Spleen (tissue), 11 donors: ENCODE data around the gene MAPT. TPM values are rescaled to one million over a fixed set of nuclear protein-coding genes. Genes with fewer than 3 reads are reported as not detected.

Source experiments
- DNase-seq: peaks from one replicate; pipeline ENCODE4 v3.0.0-alpha.2; 2020
- H3K27ac ChIP-seq, 8 donors: fragments of 200-600 bp; sonication (generic) in 7 of 8; 1 replicate in 4 of 8; 2 replicates in 4 of 8; pipeline versions ENCODE4 v1.5.0 to v1.8.0; 2016 to 2021; ENCODE audit warnings: inconsistent platforms in 4 of 8, mild to moderate bottlenecking in 4 of 8, moderate library complexity in 1 of 8
- H3K27me3 ChIP-seq, 7 donors: fragments of 200-600 bp; sonication (generic) in 6 of 7; replicated peaks in 1 of 7; 1 replicate in 4 of 7; 2 replicates in 3 of 7; pipeline versions ENCODE4 v1.5.0 to v1.8.0; 2016 to 2021; ENCODE audit warnings: inconsistent platforms in 3 of 7, mild to moderate bottlenecking in 1 of 7
- H3K36me3 ChIP-seq, 6 donors: fragments of 200-600 bp; sonication (generic) in 5 of 6; 1 replicate in 4 of 6; 2 replicates in 2 of 6; pipeline versions ENCODE4 v1.5.0 to v1.8.0; 2016 to 2021; ENCODE audit warnings: inconsistent platforms in 2 of 6
- H3K4me1 ChIP-seq, 6 donors: fragments of 200-600 bp; sonication (generic) in 5 of 6; 1 replicate in 3 of 6; 2 replicates in 3 of 6; pipeline versions ENCODE4 v1.5.0 to v1.8.0; 2016 to 2021; ENCODE audit warnings: inconsistent platforms in 3 of 6
- H3K4me3 ChIP-seq, 8 donors: fragments of 200-600 bp; sonication (generic) in 7 of 8; 1 replicate in 4 of 8; 2 replicates in 4 of 8; pipeline versions ENCODE4 v1.5.0 to v1.8.0; 2016 to 2021; ENCODE audit warnings: inconsistent platforms in 4 of 8, mild to moderate bottlenecking in 4 of 8, moderate library complexity in 2 of 8
- H3K9me3 ChIP-seq, 8 donors: fragments of 200-600 bp; sonication (generic) in 7 of 8; 1 replicate in 4 of 8; 2 replicates in 4 of 8; pipeline versions ENCODE4 v1.5.0 to v1.8.0; 2016 to 2021; ENCODE audit warnings: inconsistent platforms in 4 of 8
- CTCF ChIP-seq, 11 experiments: fragments of 200-600 bp in 7 of 11; fragments of 450-650 bp in 4 of 11; sonication (generic) in 4 of 11; IDR thresholded peaks in 8 of 11; conservative IDR thresholded peaks in 3 of 11; 1 replicate in 7 of 11; 2 replicates in 4 of 11; pipeline versions ENCODE4 v1.4.0 to v1.8.0; 2016 to 2021; ENCODE audit warnings: antibody characterized with exemption in 11 of 11, inconsistent platforms in 4 of 11, mild to moderate bottlenecking in 1 of 11
- POLR2A ChIP-seq, 3 donors: fragments of 450-650 bp; IDR thresholded peaks; one replicate each; pipeline ENCODE4 v1.5.1; 2017; ENCODE audit warnings: antibody characterized with exemption in 3 of 3, mild to moderate bottlenecking in 1 of 3
- POLR2AphosphoS5 ChIP-seq, 3 donors: sonication (generic); formaldehyde crosslinking; IDR thresholded peaks; one replicate each; pipeline ENCODE4 v1.5.1; 2017; ENCODE audit warnings: antibody characterized with exemption in 3 of 3
- WGBS, 5 donors: extraction: QIAGEN DNeasy Blood & Tissue Kit in 3 of 5; methylation state at CpG; one replicate each; pipeline versions ENCODE4 v1.1.5 to v1.1.7; 2013 to 2018; 5-methylcytosine and 5-hydroxymethylcytosine counted together
- intact Hi-C: fragments of 100-400 bp; cut with DNase I; formaldehyde crosslinking; loops from one replicate; pipeline ENCODE4 v1.15.0; 2023; ENCODE audit warnings: low total_unique reads
- polyA plus RNA-seq, 3 donors: library from polyadenylated mRNA; stranded (reverse); fragments of 200-250 nt; gene quantifications; one replicate each; pipeline ENCODE4 v1.2.1, GENCODE V29; 2013
- total RNA-seq, 7 donors: library from RNA; depleted of rRNA in 3 of 7; stranded (reverse); fragments of >200 nt in 3 of 7; fragmentation: NEBNext Ultra II Directional in 4 of 7; extraction: Animal tissue kit (Norgen Biotek cat#: 25700) in 4 of 7; gene quantifications; one replicate each; pipeline versions ENCODE4 v1.1.0 to v1.2.1, GENCODE V29; 2016 to 2021
- donor health status: healthy with polysubstance abuse.
- donor health status: DM: no; HTN: no; CAD: no; lungs with moderate emphysema.
- donor health status: DM: no; HTN: no; CAD: no.
- donor health status: Bipolar disorder and iron deficiency.
- donor health status: healthy.
- donor health status: DM: no; HTN: no; CAD: no.
- donor health status: DM: yes; HTN: yes; CAD: no.

Gene MAPT
- total and polyA plus RNA-seq, 10 donors, result 0.15 to 1.6 (median 0.66) TPM

GRCh38 chr17:45927247-45927646 lies 32.9 kb downstream of the MAPT start:
- H3K4me3 ChIP-seq, result no peak overlapping the region
- no peak for TF ChIP-seq POLR2AphosphoS5 (IDR thresholded peaks at IDR 0.05)
- TF ChIP-seq POLR2A (IDR thresholded peaks at IDR 0.05), result no peak
- no peak for TF ChIP-seq CTCF (IDR thresholded peaks at IDR 0.05 in 8 of 11, conservative IDR thresholded peaks at IDR 0.05 in 3 of 11)
- 74 to 95% (median 85%) methylated on average over 4 of the region's 4 CpGs for WGBS, 5 donors

GRCh38 chr17:45929344-45929743 lies 35.0 kb downstream of the MAPT start:
- WGBS, 5 donors, result 88 to 100% (median 92%) methylated on average over 1 of the region's 1 CpG
- no peak for DNase-seq
- Histone ChIP-seq H3K27ac (no peak overlapping the region), H3K27me3 (peaks cover 0 to 4% (median 0%) of the 10 kb centered on the region in 7 donors), H3K9me3 (peaks cover 0 to 22% (median 16%) of the 10 kb centered on the region in 8 donors), H3K4me1 (no peaks in the 10 kb centered on the region), H3K4me3 (no peak overlapping the region), H3K36me3 (no peaks in the 10 kb centered on the region)
- intact Hi-C loops, result no loop called here
- no peak for TF ChIP-seq CTCF (IDR thresholded peaks at IDR 0.05 in 8 of 11, conservative IDR thresholded peaks at IDR 0.05 in 3 of 11)
- TF ChIP-seq POLR2A (IDR thresholded peaks at IDR 0.05), result no peak
- TF ChIP-seq POLR2AphosphoS5 (IDR thresholded peaks at IDR 0.05), result no peak

More at GRCh38 chr17:45927247-45927646, 32.9 kb downstream of the MAPT start:
- no peak for DNase-seq
- H3K27ac ChIP-seq, result no peak overlapping the region
- H3K27me3 ChIP-seq, result peaks cover 0 to 3% (median 0%) of the 10 kb centered on the region in 7 donors
- intact Hi-C loops, result no loop called here
- H3K4me1 ChIP-seq, result no peaks in the 10 kb centered on the region
- H3K9me3 ChIP-seq, result peaks cover 0 to 22% (median 16%) of the 10 kb centered on the region in 8 donors
- no peaks in the 10 kb centered on the region for H3K36me3 ChIP-seq

- Histone ChIP-seq H3K4me1 (no peaks in the 10 kb centered on the region), H3K27ac (no peak overlapping the region), H3K9me3 (peaks cover 0 to 22% (median 16%) of the 10 kb centered on the region in 8 donors), H3K27me3 (peaks cover 0 to 16% (median 0%) of the 10 kb centered on the region in 7 donors), H3K36me3 (no peaks in the 10 kb centered on the region), H3K4me3 (no peak overlapping the region)
- WGBS, 5 donors, result 87 to 91% (median 89%) methylated on average over 8 of the region's 8 CpGs
- TF ChIP-seq POLR2AphosphoS5 (IDR thresholded peaks at IDR 0.05), result no peak
- TF ChIP-seq CTCF (IDR thresholded peaks at IDR 0.05 in 8 of 11, conservative IDR thresholded peaks at IDR 0.05 in 3 of 11), result no peak
- no peak for TF ChIP-seq POLR2A (IDR thresholded peaks at IDR 0.05)
- DNase-seq, result no peak
- intact Hi-C loops, result no loop called here
Measured at GRCh38 chr17:45930420-45930951, 36.1 kb downstream of the MAPT start.

GRCh38 chr17:45931677-45932076 lies 37.3 kb downstream of the MAPT start:
- no peaks in the 10 kb centered on the region for H3K36me3 ChIP-seq
- no peak overlapping the region for H3K4me3 ChIP-seq
- DNase-seq, result no peak
- intact Hi-C loops, result no loop called here
- peaks cover 0 to 22% (median 16%) of the 10 kb centered on the region in 8 donors for H3K9me3 ChIP-seq
- H3K4me1 ChIP-seq, result no peaks in the 10 kb centered on the region
- no peak overlapping the region for H3K27ac ChIP-seq
- TF ChIP-seq POLR2A (IDR thresholded peaks at IDR 0.05), result no peak
- no peak for TF ChIP-seq POLR2AphosphoS5 (IDR thresholded peaks at IDR 0.05)
- no peak for TF ChIP-seq CTCF (IDR thresholded peaks at IDR 0.05 in 8 of 11, conservative IDR thresholded peaks at IDR 0.05 in 3 of 11)
- 87 to 94% (median 92%) methylated on average over 2 of the region's 2 CpGs for WGBS, 5 donors
- H3K27me3 ChIP-seq, result peaks cover 0 to 23% (median 0%) of the 10 kb centered on the region in 7 donors
